H1 (cell line): ENCODE measurements around the gene ARHGAP8. TPM values are rescaled to one million over a fixed set of nuclear protein-coding genes. Genes with fewer than 3 reads are reported as not detected.

Experiments
- USF2 ChIP-seq: IDR thresholded peaks from 2 replicates; pipeline ENCODE4 v1.6.1; 2011; ENCODE audit warnings: low read length, improper control_type of control experiment
- polyA plus RNA-seq, 7 experiments: library from polyadenylated mRNA; depleted of rRNA in 3 of 7; stranded (reverse) in 5 of 7; unstranded in 2 of 7; fragments of >200 nt in 5 of 7; fragments of 200-250 nt in 2 of 7; gene quantifications; 1 replicate in 5 of 7; 2 replicates in 1 of 7; 4 replicates in 1 of 7; pipeline versions ENCODE4 v1.2.1 to v1.2.3, GENCODE V29; 2011 to 2013; ENCODE audit warnings: missing spikeins in 2 of 7, mixed read lengths in 2 of 7
- total RNA-seq: library from RNA; stranded (reverse); fragmentation: NEBNext Ultra II Directional; extraction: Animal tissue kit (Norgen Biotek cat#: 25700); gene quantifications from 2 replicates; pipeline ENCODE4 v1.2.1, GENCODE V29; 2021

ARHGAP8 gene
- total and polyA plus RNA-seq, 2 of the 8 experiments (the other 6 are each of a cell fraction or from before 2014, with no cell fraction given): 35.6 to 47.7 TPM

GRCh38 chr22:44894782-44895181 lies 142.4 kb downstream of the ARHGAP8 start (continued):
- TF ChIP-seq USF2: no peak
